ENCODE measurements around the gene C1RL.

C1RL gene

GRCh38 chr12:7123806-7124522, 14.9 kb upstream of the C1RL start:
- no peak for DNase-seq
- H3K9ac ChIP-seq (ENCODE audit: low read length) = no peak overlapping the region
- no peaks in the 10 kb centered on the region for H3K9me2 ChIP-seq (replicated peaks; ENCODE audit: insufficient read depth, low read length)
- no peak for TF ChIP-seq CTCF (IDR thresholded peaks at IDR 0.05; ENCODE audit: low read length)
- no peak overlapping the region for H3K27ac ChIP-seq (ENCODE audit: low read length)
- no peaks in the 10 kb centered on the region for H4K20me1 ChIP-seq (ENCODE audit: insufficient read depth, low read length)
- no peak overlapping the region for H3K4me2 ChIP-seq (ENCODE audit: low read depth, low read length)
- no peaks in the 10 kb centered on the region for H3K9me3 ChIP-seq (replicated peaks; ENCODE audit: insufficient read depth, low read length)
- no peaks in the 10 kb centered on the region for H3K27me3 ChIP-seq (replicated peaks; ENCODE audit: insufficient read depth, low read length)
- H3K4me3 ChIP-seq (ENCODE audit: low read length) = no peak overlapping the region
- H3K4me1 ChIP-seq (ENCODE audit: low read length) = no peaks in the 10 kb centered on the region
- no peaks in the 10 kb centered on the region for H3K79me2 ChIP-seq (ENCODE audit: low read length)
- no peak overlapping the region for H2AFZ ChIP-seq (ENCODE audit: low read length)
- no peaks in the 10 kb centered on the region for H3F3A ChIP-seq (ENCODE audit: insufficient read depth, low read length)
- no peaks in the 10 kb centered on the region for H3K36me3 ChIP-seq (replicated peaks; ENCODE audit: insufficient read depth, low read length)

GRCh38 chr12:7122811-7123769, 14.1 kb upstream of the C1RL start:
- no peak overlapping the region for H2AFZ ChIP-seq (ENCODE audit: low read length)

GRCh38 chr12:7121324-7121723, 12.3 kb upstream of the C1RL start:
- no peak overlapping the region for H3K27ac ChIP-seq (ENCODE audit: low read length)
- H3K4me2 ChIP-seq (ENCODE audit: low read depth, low read length) = no peak overlapping the region
- H3K36me3 ChIP-seq (replicated peaks; ENCODE audit: insufficient read depth, low read length) = no peaks in the 10 kb centered on the region
- TF ChIP-seq EZH2phosphoT487 (IDR thresholded peaks at IDR 0.05; ENCODE audit: low read length) (no peak), EZH2 (optimal IDR thresholded peaks at IDR 0.05; ENCODE audit: low read depth, low read length) (no peak), CTCF (IDR thresholded peaks at IDR 0.05; ENCODE audit: low read length) (no peak)
- H2AFZ ChIP-seq (ENCODE audit: low read length) = no peak overlapping the region
- H4K20me1 ChIP-seq (ENCODE audit: insufficient read depth, low read length) = no peaks in the 10 kb centered on the region
- no peaks in the 10 kb centered on the region for H3K79me2 ChIP-seq (ENCODE audit: low read length)
- no peaks in the 10 kb centered on the region for H3K27me3 ChIP-seq (replicated peaks; ENCODE audit: insufficient read depth, low read length)
- no peaks in the 10 kb centered on the region for H3K9me2 ChIP-seq (replicated peaks; ENCODE audit: insufficient read depth, low read length)
- no peak for DNase-seq
- H3K9me3 ChIP-seq (replicated peaks; ENCODE audit: insufficient read depth, low read length) = no peaks in the 10 kb centered on the region
- no peak overlapping the region for H3K9ac ChIP-seq (ENCODE audit: low read length)
- no peaks in the 10 kb centered on the region for H3F3A ChIP-seq (ENCODE audit: insufficient read depth, low read length)
- no peak overlapping the region for H3K4me3 ChIP-seq (ENCODE audit: low read length)
- H3K4me1 ChIP-seq (ENCODE audit: low read length) = no peaks in the 10 kb centered on the region

More at GRCh38 chr12:7122811-7123769, 14.1 kb upstream of the C1RL start:
- no peak for DNase-seq
- TF ChIP-seq CTCF (IDR thresholded peaks at IDR 0.05; ENCODE audit: low read length) (no peak), EZH2phosphoT487 (IDR thresholded peaks at IDR 0.05; ENCODE audit: low read length) (no peak), EZH2 (optimal IDR thresholded peaks at IDR 0.05; ENCODE audit: low read depth, low read length) (no peak)
- Histone ChIP-seq H3K4me1 (ENCODE audit: low read length) (no peaks in the 10 kb centered on the region), H3F3A (ENCODE audit: insufficient read depth, low read length) (no peaks in the 10 kb centered on the region), H3K36me3 (replicated peaks; ENCODE audit: insufficient read depth, low read length) (no peaks in the 10 kb centered on the region), H3K27me3 (replicated peaks; ENCODE audit: insufficient read depth, low read length) (no peaks in the 10 kb centered on the region), H3K4me3 (ENCODE audit: low read length) (no peak overlapping the region), H4K20me1 (ENCODE audit: insufficient read depth, low read length) (no peaks in the 10 kb centered on the region), H3K4me2 (ENCODE audit: low read depth, low read length) (no peak overlapping the region), H3K79me2 (ENCODE audit: low read length) (no peaks in the 10 kb centered on the region), H3K9ac (ENCODE audit: low read length) (no peak overlapping the region), H3K9me3 (replicated peaks; ENCODE audit: insufficient read depth, low read length) (no peaks in the 10 kb centered on the region), H3K9me2 (replicated peaks; ENCODE audit: insufficient read depth, low read length) (no peaks in the 10 kb centered on the region), H3K27ac (ENCODE audit: low read length) (no peak overlapping the region)

Measured in MM.1S (cell line).